ENCODE measurements around the gene PRPF38B.

DNA sequence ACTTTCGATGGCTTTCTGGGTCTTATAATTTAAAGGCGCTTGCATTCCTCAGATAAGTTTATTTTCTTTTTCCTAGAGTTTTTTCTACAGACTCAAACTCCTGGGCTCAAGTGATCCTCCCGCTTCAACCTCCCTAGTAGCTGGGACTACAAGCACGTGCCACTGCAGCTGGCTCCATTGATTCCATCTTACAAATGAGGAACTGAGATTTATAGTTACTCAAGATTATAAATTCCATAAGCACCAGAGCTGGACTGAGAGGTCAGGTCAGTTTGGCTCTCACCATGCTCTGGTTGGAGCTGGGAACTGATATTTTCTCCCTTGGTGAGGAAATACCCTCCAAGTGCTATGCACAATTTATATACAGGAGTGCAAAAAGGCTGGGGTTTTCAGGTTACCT is 13.4 kb upstream of the PRPF38B start:
- TF ChIP-seq REST (IDR thresholded peaks at IDR 0.05; ENCODE audit: unreplicated experiment) (no peak), EZH2phosphoT487 (IDR thresholded peaks at IDR 0.05; ENCODE audit: unreplicated experiment) (no peak), JUNB (IDR thresholded peaks at IDR 0.05; ENCODE audit: unreplicated experiment) (no peak), EZH2 (IDR thresholded peaks at IDR 0.05; ENCODE audit: low read depth, unreplicated experiment) (no peak), ZNF331 (CRISPR knock-in tag; IDR thresholded peaks at IDR 0.05; ENCODE audit: low read depth) (no peak)
- TF ChIP-seq, protein P1, sequence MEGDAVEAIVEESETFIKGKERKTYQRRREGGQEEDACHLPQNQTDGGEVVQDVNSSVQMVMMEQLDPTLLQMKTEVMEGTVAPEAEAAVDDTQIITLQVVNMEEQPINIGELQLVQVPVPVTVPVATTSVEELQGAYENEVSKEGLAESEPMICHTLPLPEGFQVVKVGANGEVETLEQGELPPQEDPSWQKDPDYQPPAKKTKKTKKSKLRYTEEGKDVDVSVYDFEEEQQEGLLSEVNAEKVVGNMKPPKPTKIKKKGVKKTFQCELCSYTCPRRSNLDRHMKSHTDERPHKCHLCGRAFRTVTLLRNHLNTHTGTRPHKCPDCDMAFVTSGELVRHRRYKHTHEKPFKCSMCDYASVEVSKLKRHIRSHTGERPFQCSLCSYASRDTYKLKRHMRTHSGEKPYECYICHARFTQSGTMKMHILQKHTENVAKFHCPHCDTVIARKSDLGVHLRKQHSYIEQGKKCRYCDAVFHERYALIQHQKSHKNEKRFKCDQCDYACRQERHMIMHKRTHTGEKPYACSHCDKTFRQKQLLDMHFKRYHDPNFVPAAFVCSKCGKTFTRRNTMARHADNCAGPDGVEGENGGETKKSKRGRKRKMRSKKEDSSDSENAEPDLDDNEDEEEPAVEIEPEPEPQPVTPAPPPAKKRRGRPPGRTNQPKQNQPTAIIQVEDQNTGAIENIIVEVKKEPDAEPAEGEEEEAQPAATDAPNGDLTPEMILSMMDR (conservative IDR thresholded peaks at IDR 0.05; ENCODE audit: low read depth in 2 of 2): no peak
- TF ChIP-seq, protein P2, sequence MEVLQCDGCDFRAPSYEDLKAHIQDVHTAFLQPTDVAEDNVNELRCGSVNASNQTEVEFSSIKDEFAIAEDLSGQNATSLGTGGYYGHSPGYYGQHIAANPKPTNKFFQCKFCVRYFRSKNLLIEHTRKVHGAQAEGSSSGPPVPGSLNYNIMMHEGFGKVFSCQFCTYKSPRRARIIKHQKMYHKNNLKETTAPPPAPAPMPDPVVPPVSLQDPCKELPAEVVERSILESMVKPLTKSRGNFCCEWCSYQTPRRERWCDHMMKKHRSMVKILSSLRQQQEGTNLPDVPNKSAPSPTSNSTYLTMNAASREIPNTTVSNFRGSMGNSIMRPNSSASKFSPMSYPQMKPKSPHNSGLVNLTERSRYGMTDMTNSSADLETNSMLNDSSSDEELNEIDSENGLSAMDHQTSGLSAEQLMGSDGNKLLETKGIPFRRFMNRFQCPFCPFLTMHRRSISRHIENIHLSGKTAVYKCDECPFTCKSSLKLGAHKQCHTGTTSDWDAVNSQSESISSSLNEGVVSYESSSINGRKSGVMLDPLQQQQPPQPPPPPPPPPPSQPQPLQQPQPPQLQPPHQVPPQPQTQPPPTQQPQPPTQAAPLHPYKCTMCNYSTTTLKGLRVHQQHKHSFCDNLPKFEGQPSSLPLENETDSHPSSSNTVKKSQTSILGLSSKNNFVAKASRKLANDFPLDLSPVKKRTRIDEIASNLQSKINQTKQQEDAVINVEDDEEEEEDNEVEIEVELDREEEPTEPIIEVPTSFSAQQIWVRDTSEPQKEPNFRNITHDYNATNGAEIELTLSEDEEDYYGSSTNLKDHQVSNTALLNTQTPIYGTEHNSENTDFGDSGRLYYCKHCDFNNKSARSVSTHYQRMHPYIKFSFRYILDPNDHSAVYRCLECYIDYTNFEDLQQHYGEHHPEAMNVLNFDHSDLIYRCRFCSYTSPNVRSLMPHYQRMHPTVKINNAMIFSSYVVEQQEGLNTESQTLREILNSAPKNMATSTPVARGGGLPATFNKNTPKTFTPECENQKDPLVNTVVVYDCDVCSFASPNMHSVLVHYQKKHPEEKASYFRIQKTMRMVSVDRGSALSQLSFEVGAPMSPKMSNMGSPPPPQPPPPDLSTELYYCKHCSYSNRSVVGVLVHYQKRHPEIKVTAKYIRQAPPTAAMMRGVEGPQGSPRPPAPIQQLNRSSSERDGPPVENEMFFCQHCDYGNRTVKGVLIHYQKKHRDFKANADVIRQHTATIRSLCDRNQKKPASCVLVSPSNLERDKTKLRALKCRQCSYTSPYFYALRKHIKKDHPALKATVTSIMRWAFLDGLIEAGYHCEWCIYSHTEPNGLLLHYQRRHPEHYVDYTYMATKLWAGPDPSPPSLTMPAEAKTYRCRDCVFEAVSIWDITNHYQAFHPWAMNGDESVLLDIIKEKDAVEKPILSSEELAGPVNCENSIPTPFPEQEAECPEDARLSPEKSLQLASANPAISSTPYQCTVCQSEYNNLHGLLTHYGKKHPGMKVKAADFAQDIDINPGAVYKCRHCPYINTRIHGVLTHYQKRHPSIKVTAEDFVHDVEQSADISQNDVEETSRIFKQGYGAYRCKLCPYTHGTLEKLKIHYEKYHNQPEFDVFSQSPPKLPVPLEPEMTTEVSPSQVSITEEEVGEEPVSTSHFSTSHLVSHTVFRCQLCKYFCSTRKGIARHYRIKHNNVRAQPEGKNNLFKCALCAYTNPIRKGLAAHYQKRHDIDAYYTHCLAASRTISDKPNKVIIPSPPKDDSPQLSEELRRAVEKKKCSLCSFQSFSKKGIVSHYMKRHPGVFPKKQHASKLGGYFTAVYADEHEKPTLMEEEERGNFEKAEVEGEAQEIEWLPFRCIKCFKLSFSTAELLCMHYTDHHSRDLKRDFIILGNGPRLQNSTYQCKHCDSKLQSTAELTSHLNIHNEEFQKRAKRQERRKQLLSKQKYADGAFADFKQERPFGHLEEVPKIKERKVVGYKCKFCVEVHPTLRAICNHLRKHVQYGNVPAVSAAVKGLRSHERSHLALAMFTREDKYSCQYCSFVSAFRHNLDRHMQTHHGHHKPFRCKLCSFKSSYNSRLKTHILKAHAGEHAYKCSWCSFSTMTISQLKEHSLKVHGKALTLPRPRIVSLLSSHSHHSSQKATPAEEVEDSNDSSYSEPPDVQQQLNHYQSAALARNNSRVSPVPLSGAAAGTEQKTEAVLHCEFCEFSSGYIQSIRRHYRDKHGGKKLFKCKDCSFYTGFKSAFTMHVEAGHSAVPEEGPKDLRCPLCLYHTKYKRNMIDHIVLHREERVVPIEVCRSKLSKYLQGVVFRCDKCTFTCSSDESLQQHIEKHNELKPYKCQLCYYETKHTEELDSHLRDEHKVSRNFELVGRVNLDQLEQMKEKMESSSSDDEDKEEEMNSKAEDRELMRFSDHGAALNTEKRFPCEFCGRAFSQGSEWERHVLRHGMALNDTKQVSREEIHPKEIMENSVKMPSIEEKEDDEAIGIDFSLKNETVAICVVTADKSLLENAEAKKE (CRISPR knock-in tag; IDR thresholded peaks at IDR 0.05): no peak
